DLD1 (cell line): Measurements from ENCODE around the gene C1QTNF5.

ENCODE experiments used
- in situ Hi-C: cut with HindIII; loops from 2 replicates; pipeline ENCODE4 v1.10.0; 2017; ENCODE audit warnings: low sequenced_read_pairs

The C1QTNF5 gene

GRCh38 chr11:119319136-119319699 is 21.5 kb downstream of the C1QTNF5 start:
- in situ Hi-C loops, result no loop called here

GRCh38 chr11:119318240-119319135 is 22.2 kb downstream of the C1QTNF5 start:
- in situ Hi-C loops, result no loop called here

- in situ Hi-C loops, result no loop called here
Measured at GRCh38 chr11:119317592-119318239, 23.0 kb downstream of the C1QTNF5 start.

- in situ Hi-C loops, result no loop called here
Measured at GRCh38 chr11:119316729-119317591, 23.7 kb downstream of the C1QTNF5 start, which contains the start of gene MCAM. Gene MCAM (minus strand): TSS chr11:119317130. CDS start chr11:119317101, 29 bp downstream.

GRCh38 chr11:119316016-119316728 is 24.5 kb downstream of the C1QTNF5 start:
- in situ Hi-C loops, result no loop called here

GRCh38 chr11:119315131-119316015 is 25.3 kb downstream of the C1QTNF5 start:
- in situ Hi-C loops, result no loop called here

- in situ Hi-C loops, result no loop called here
Measured at GRCh38 chr11:119314726-119315125, 26.0 kb downstream of the C1QTNF5 start.

GRCh38 chr11:119310682-119311052 is 30.0 kb downstream of the C1QTNF5 start:
- in situ Hi-C loops, result no loop called here

- in situ Hi-C loops, result loop anchor here (10.0 kb wide), 1 partner anchor 65 kb away; no protein-coding TSS in a partner anchor
Measured at GRCh38 chr11:119309953-119310681, 30.6 kb downstream of the C1QTNF5 start.

GRCh38 chr11:119309411-119309810 is 31.3 kb downstream of the C1QTNF5 start:
- in situ Hi-C loops, result loop anchor here (10.0 kb wide), 1 partner anchor 65 kb away; no protein-coding TSS in a partner anchor

- in situ Hi-C loops, result loop anchor here (10.0 kb wide), 1 partner anchor 67 kb away; no protein-coding TSS in a partner anchor
Measured at GRCh38 chr11:119307974-119308373, 32.7 kb downstream of the C1QTNF5 start.

- in situ Hi-C loops, result loop anchor here (10.0 kb wide), 1 partner anchor 68 kb away; no protein-coding TSS in a partner anchor
Measured at GRCh38 chr11:119307219-119307618, 33.5 kb downstream of the C1QTNF5 start.

GRCh38 chr11:119306373-119306890 is 34.3 kb downstream of the C1QTNF5 start:
- in situ Hi-C loops, result loop anchor here (10.0 kb wide), 1 partner anchor 68 kb away; no protein-coding TSS in a partner anchor

GRCh38 chr11:119305556-119306372 is 34.9 kb downstream of the C1QTNF5 start:
- in situ Hi-C loops, result loop anchor here (10.0 kb wide), 1 partner anchor 69 kb away; no protein-coding TSS in a partner anchor

GRCh38 chr11:119303227-119303718 is 37.4 kb downstream of the C1QTNF5 start:
- in situ Hi-C loops, result loop anchor here (10.0 kb wide), 1 partner anchor 72 kb away; no protein-coding TSS in a partner anchor

GRCh38 chr11:119300198-119300964 is 40.3 kb downstream of the C1QTNF5 start:
- in situ Hi-C loops, result loop anchor here (10.0 kb wide), 1 partner anchor 74 kb away; no protein-coding TSS in a partner anchor
